CD4-positive, CD25-positive, alpha-beta regulatory T cell (primary cell): ENCODE data around the gene SLC2A9. TPM values are rescaled to one million over a fixed set of nuclear protein-coding genes. Genes with fewer than 3 reads are reported as not detected.

Source experiments
- ATAC-seq, 2 donors: fragments of 150-1000 bp; cut with Tn5 transposase; one replicate each; pipeline ENCODE4 v1.10.0; 2021; ENCODE audit warnings: low read depth in 2 of 2, moderate number of reproducible peaks in 2 of 2, moderate library complexity in 1 of 2
- DNase-seq, 3 donors: peaks; one replicate each; pipeline versions ENCODE4 v3.0.0 to v3.0.0-alpha.2; 2012 to 2022; ENCODE audit warnings: mixed read lengths in 1 of 3
- H3K27ac ChIP-seq: one replicate; pipeline ENCODE4 v1.7.0; 2013; ENCODE audit warnings: mild to moderate bottlenecking, low read length; ENCODE audit not compliant: insufficient read depth, poor library complexity, severe bottlenecking
- H3K27me3 ChIP-seq: one replicate; pipeline ENCODE4 v1.7.0; 2013; ENCODE audit warnings: low read length; ENCODE audit not compliant: control insufficient read depth, insufficient read depth
- H3K36me3 ChIP-seq: one replicate; pipeline ENCODE4 v1.7.0; 2013; ENCODE audit warnings: mild to moderate bottlenecking, low read length, moderate library complexity; ENCODE audit not compliant: control insufficient read depth, insufficient read depth
- H3K4me1 ChIP-seq: 2 replicates; pipeline ENCODE4 v1.7.0; 2013; ENCODE audit warnings: mild to moderate bottlenecking, low read length; ENCODE audit not compliant: insufficient read depth, control insufficient read depth, poor library complexity, severe bottlenecking
- H3K4me3 ChIP-seq: one replicate; pipeline ENCODE4 v1.7.0; 2013; ENCODE audit warnings: low read depth, mild to moderate bottlenecking, low read length, moderate library complexity
- H3K9me3 ChIP-seq, 2 experiments: 1 replicate in 1 of 2; 2 replicates in 1 of 2; pipeline ENCODE4 v1.7.0; 2013; ENCODE audit warnings: low read length in 2 of 2, mild to moderate bottlenecking in 1 of 2, moderate library complexity in 1 of 2; ENCODE audit not compliant: control insufficient read depth in 2 of 2
- H3K27ac Mint-ChIP-seq, 3 donors: one replicate each; pipeline ENCODE4 v1.8.0; 2020 to 2022; ENCODE audit warnings: mild to moderate bottlenecking in 3 of 3, mixed read lengths in 3 of 3, moderate library complexity in 2 of 3
- H3K27me3 Mint-ChIP-seq: one replicate; pipeline ENCODE4 v1.8.0; 2022; ENCODE audit warnings: mild to moderate bottlenecking, mixed read lengths
- H3K36me3 Mint-ChIP-seq: one replicate; pipeline ENCODE4 v1.8.0; 2020; ENCODE audit warnings: mixed read lengths
- H3K4me1 Mint-ChIP-seq, 4 donors: one replicate each; pipeline ENCODE4 v1.8.0; 2020 to 2022; ENCODE audit warnings: mixed read lengths in 4 of 4, mild to moderate bottlenecking in 1 of 4
- H3K4me3 Mint-ChIP-seq, 4 donors: one replicate each; pipeline ENCODE4 v1.8.0; 2020 to 2022; ENCODE audit warnings: mild to moderate bottlenecking in 4 of 4, mixed read lengths in 4 of 4, moderate library complexity in 3 of 4
- H3K9me3 Mint-ChIP-seq, 7 donors: one replicate each; pipeline ENCODE4 v1.8.0; 2020 to 2022; ENCODE audit warnings: mixed read lengths in 7 of 7, mild to moderate bottlenecking in 3 of 7, moderate library complexity in 2 of 7
- polyA plus RNA-seq, 4 donors: library from polyadenylated mRNA; unstranded; fragments of 300-500 nt; fragmentation: Illumina TruSeq; gene quantifications; one replicate each; pipeline ENCODE4 v1.2.3, GENCODE V29; 2021
- total RNA-seq: library from RNA; stranded (reverse); gene quantifications from one replicate; pipeline ENCODE4 v1.2.3, GENCODE V29; 2022

Gene SLC2A9
- total and polyA plus RNA-seq, 5 donors from 2014 or later = 0.41 to 5.7 (median 0.81) TPM

- H3K9me3 Mint-ChIP-seq = no peaks in the 10 kb centered on the region
- H3K27ac Mint-ChIP-seq = no peak overlapping the region
- Histone ChIP-seq H3K27ac (no peak overlapping the region), H3K4me3 (no peak overlapping the region), H3K4me1 (no peaks in the 10 kb centered on the region), H3K27me3 (no peaks in the 10 kb centered on the region), H3K9me3 (no peaks in the 10 kb centered on the region), H3K36me3 (no peaks in the 10 kb centered on the region)
- no peaks in the 10 kb centered on the region for H3K4me1 Mint-ChIP-seq
- no peaks in the 10 kb centered on the region for H3K36me3 Mint-ChIP-seq
- DNase-seq (no peak), ATAC-seq (no peak)
- no peaks in the 10 kb centered on the region for H3K27me3 Mint-ChIP-seq
- H3K4me3 Mint-ChIP-seq = no peak overlapping the region
Observed at GRCh38 chr4:10008609-10009005, 12.7 kb downstream of the SLC2A9 start.

- H3K4me1 ChIP-seq = no peaks in the 10 kb centered on the region
- no peaks in the 10 kb centered on the region for H3K36me3 ChIP-seq
- H3K36me3 Mint-ChIP-seq = no peaks in the 10 kb centered on the region
- no peaks in the 10 kb centered on the region for H3K27me3 ChIP-seq
- H3K27me3 Mint-ChIP-seq = no peaks in the 10 kb centered on the region
- no peaks in the 10 kb centered on the region for H3K9me3 ChIP-seq
- no peak overlapping the region for H3K27ac Mint-ChIP-seq
- no peak overlapping the region for H3K4me3 Mint-ChIP-seq
- H3K9me3 Mint-ChIP-seq = no peaks in the 10 kb centered on the region
- H3K27ac ChIP-seq = no peak overlapping the region
- ATAC-seq = no peak
- H3K4me3 ChIP-seq = no peak overlapping the region
- no peaks in the 10 kb centered on the region for H3K4me1 Mint-ChIP-seq
- DNase-seq = no peak
Observed at GRCh38 chr4:10007793-10008608, 13.3 kb downstream of the SLC2A9 start.

- H3K4me3 Mint-ChIP-seq = no peak overlapping the region
- no peaks in the 10 kb centered on the region for H3K36me3 ChIP-seq
- H3K9me3 ChIP-seq = no peaks in the 10 kb centered on the region
- H3K4me3 ChIP-seq = no peak overlapping the region
- no peaks in the 10 kb centered on the region for H3K4me1 ChIP-seq
- no peaks in the 10 kb centered on the region for H3K27me3 Mint-ChIP-seq
- no peak for ATAC-seq
- H3K27ac Mint-ChIP-seq = no peak overlapping the region
- H3K9me3 Mint-ChIP-seq = no peaks in the 10 kb centered on the region
- no peaks in the 10 kb centered on the region for H3K27me3 ChIP-seq
- no peak for DNase-seq
- no peaks in the 10 kb centered on the region for H3K36me3 Mint-ChIP-seq
- no peak overlapping the region for H3K27ac ChIP-seq
- no peaks in the 10 kb centered on the region for H3K4me1 Mint-ChIP-seq
Observed at GRCh38 chr4:10007436-10007740, 13.9 kb downstream of the SLC2A9 start.

- H3K27me3 ChIP-seq = no peaks in the 10 kb centered on the region
- H3K4me3 ChIP-seq = no peak overlapping the region
- no peaks in the 10 kb centered on the region for H3K27me3 Mint-ChIP-seq
- no peaks in the 10 kb centered on the region for H3K9me3 Mint-ChIP-seq
- H3K36me3 Mint-ChIP-seq = no peaks in the 10 kb centered on the region
- no peak for ATAC-seq
- no peak overlapping the region for H3K27ac ChIP-seq
- DNase-seq = no peak
- no peaks in the 10 kb centered on the region for H3K4me1 Mint-ChIP-seq
- no peaks in the 10 kb centered on the region for H3K9me3 ChIP-seq
- no peak overlapping the region for H3K4me3 Mint-ChIP-seq
- H3K27ac Mint-ChIP-seq = no peak overlapping the region
- H3K4me1 ChIP-seq = no peaks in the 10 kb centered on the region
- no peaks in the 10 kb centered on the region for H3K36me3 ChIP-seq
Observed at GRCh38 chr4:10006601-10007435, 14.5 kb downstream of the SLC2A9 start.

GRCh38 chr4:10006231-10006600, 15.1 kb downstream of the SLC2A9 start:
- H3K4me1 ChIP-seq = no peaks in the 10 kb centered on the region
- Mint-ChIP-seq H3K27me3 (no peaks in the 10 kb centered on the region), H3K9me3 (no peaks in the 10 kb centered on the region), H3K36me3 (no peaks in the 10 kb centered on the region), H3K4me1 (no peaks in the 10 kb centered on the region), H3K4me3 (no peak overlapping the region), H3K27ac (no peak overlapping the region)
- no peaks in the 10 kb centered on the region for H3K9me3 ChIP-seq
- ATAC-seq (no peak), DNase-seq (no peak)
- no peak overlapping the region for H3K4me3 ChIP-seq
- H3K27ac ChIP-seq = no peak overlapping the region
- no peaks in the 10 kb centered on the region for H3K36me3 ChIP-seq
- H3K27me3 ChIP-seq = no peaks in the 10 kb centered on the region

- Histone ChIP-seq H3K27me3 (no peaks in the 10 kb centered on the region), H3K36me3 (no peaks in the 10 kb centered on the region), H3K27ac (no peak overlapping the region), H3K4me1 (no peaks in the 10 kb centered on the region), H3K4me3 (no peak overlapping the region), H3K9me3 (no peaks in the 10 kb centered on the region)
- H3K27me3 Mint-ChIP-seq = no peaks in the 10 kb centered on the region
- DNase-seq (no peak), ATAC-seq (no peak)
- no peaks in the 10 kb centered on the region for H3K4me1 Mint-ChIP-seq
- no peaks in the 10 kb centered on the region for H3K9me3 Mint-ChIP-seq
- no peaks in the 10 kb centered on the region for H3K36me3 Mint-ChIP-seq
- no peak overlapping the region for H3K27ac Mint-ChIP-seq
- H3K4me3 Mint-ChIP-seq = no peak overlapping the region
Observed at GRCh38 chr4:10005632-10006031, 15.7 kb downstream of the SLC2A9 start.

- Histone ChIP-seq H3K36me3 (no peaks in the 10 kb centered on the region), H3K27ac (no peak overlapping the region)
- ATAC-seq = no peak
Observed at GRCh38 chr4:10003666-10004065, 17.6 kb downstream of the SLC2A9 start.

GRCh38 chr4:10002278-10002677, 19.0 kb downstream of the SLC2A9 start:
- Histone ChIP-seq H3K36me3 (no peaks in the 10 kb centered on the region), H3K4me3 (no peak overlapping the region), H3K9me3 (no peaks in the 10 kb centered on the region), H3K27me3 (no peaks in the 10 kb centered on the region), H3K4me1 (no peaks in the 10 kb centered on the region), H3K27ac (no peak overlapping the region)
- no peak overlapping the region for H3K4me3 Mint-ChIP-seq
- H3K27ac Mint-ChIP-seq = no peak overlapping the region
- peaks cover 0 to 2% (median 0%) of the 10 kb centered on the region in 7 donors for H3K9me3 Mint-ChIP-seq
- ATAC-seq (no peak), DNase-seq (no peak)
- H3K27me3 Mint-ChIP-seq = no peaks in the 10 kb centered on the region
- H3K36me3 Mint-ChIP-seq = peaks cover 3% of the 10 kb centered on the region
- H3K4me1 Mint-ChIP-seq = no peaks in the 10 kb centered on the region

More at GRCh38 chr4:10003666-10004065, 17.6 kb downstream of the SLC2A9 start:
- no peaks in the 10 kb centered on the region for H3K27me3 ChIP-seq
- H3K4me1 ChIP-seq = no peaks in the 10 kb centered on the region
- Mint-ChIP-seq H3K27ac (no peak overlapping the region), H3K27me3 (no peaks in the 10 kb centered on the region), H3K9me3 (peaks cover 0 to 2% (median 0%) of the 10 kb centered on the region in 7 donors), H3K4me3 (no peak overlapping the region), H3K4me1 (no peaks in the 10 kb centered on the region), H3K36me3 (peaks cover 3% of the 10 kb centered on the region)
- no peak overlapping the region for H3K4me3 ChIP-seq
- DNase-seq = peak in 1 of 3 donors; percentile 29
- H3K9me3 ChIP-seq = no peaks in the 10 kb centered on the region
